PC-9 (cell line): ENCODE data around the gene NME7. TPM values are rescaled to one million over a fixed set of nuclear protein-coding genes. Genes with fewer than 3 reads are reported as not detected.
"Not testable (repeated sequence)": the region's sequence is repeated elsewhere in the genome, so short reads cannot be mapped to it uniquely, and the experiment has no call there.

ENCODE experiments used
- BruUV-seq: library from RNA; stranded (reverse); fragments of 400-500 nt; replicated peaks from 2 replicates; lab custom pipeline; 2021; lab: Mats Ljungman, UMichigan
- CTCF ChIA-PET: fragments of 300-600 bp; sonication (Branson Sonifier 250); formaldehyde crosslinking; loops from one replicate; lab custom pipeline; 2022; ENCODE audit warnings: antibody characterized with exemption; lab: Charles Lee
- POLR2A ChIA-PET: fragments of 300-600 bp; sonication (Branson Sonifier 250); formaldehyde crosslinking; loops from one replicate; lab custom pipeline; 2022; ENCODE audit warnings: antibody characterized with exemption; ENCODE audit not compliant: unreplicated experiment; lab: Charles Lee
- DNase-seq, 2 experiments: peaks; one replicate each; pipeline versions ENCODE4 v3.0.0 to v3.0.0-alpha.2; 2015 to 2022; ENCODE audit warnings: mixed read lengths in 1 of 2
- H2AFZ ChIP-seq: fragments of 200-600 bp; sonication (generic); 2 replicates; pipeline ENCODE4 v1.8.1; 2017; ENCODE audit warnings: antibody characterized with exemption
- H3F3A ChIP-seq: fragments of 200-600 bp; sonication (generic); 2 replicates; pipeline ENCODE4 v1.8.1; 2017; ENCODE audit warnings: antibody characterized with exemption, mild to moderate bottlenecking, low read depth; ENCODE audit not compliant: insufficient read depth
- H3K27ac ChIP-seq: fragments of 200-600 bp; sonication (generic); 2 replicates; pipeline ENCODE4 v1.6.1; 2016; ENCODE audit warnings: mixed run types
- H3K27me3 ChIP-seq: fragments of 200-600 bp; sonication (generic); 2 replicates; pipeline ENCODE4 v1.6.1; 2016; ENCODE audit warnings: low read depth, mixed run types; ENCODE audit not compliant: insufficient read depth
- H3K36me3 ChIP-seq: fragments of 200-600 bp; sonication (generic); 2 replicates; pipeline ENCODE4 v1.6.1; 2016; ENCODE audit warnings: low read depth, mixed run types
- H3K4me1 ChIP-seq: fragments of 200-600 bp; sonication (generic); replicated peaks from 2 replicates; pipeline ENCODE4 v1.6.1; 2016; ENCODE audit warnings: mixed run types; ENCODE audit not compliant: insufficient read depth
- H3K4me2 ChIP-seq: fragments of 200-600 bp; sonication (generic); 2 replicates; pipeline ENCODE4 v1.6.1; 2017; ENCODE audit warnings: mixed run types
- H3K4me3 ChIP-seq: fragments of 200-600 bp; sonication (generic); 2 replicates; pipeline ENCODE4 v1.6.1; 2016; ENCODE audit warnings: mixed run types
- H3K79me2 ChIP-seq: fragments of 200-600 bp; sonication (generic); 2 replicates; pipeline ENCODE4 v1.6.1; 2017; ENCODE audit warnings: low read depth, mixed run types
- H3K9me2 ChIP-seq: fragments of 200-600 bp; sonication (generic); 2 replicates; pipeline ENCODE4 v1.8.1; 2017; ENCODE audit warnings: mild to moderate bottlenecking; ENCODE audit not compliant: insufficient read depth
- H3K9me3 ChIP-seq: fragments of 200-600 bp; sonication (generic); 2 replicates; pipeline ENCODE4 v1.8.1; 2016; ENCODE audit warnings: low read depth; ENCODE audit not compliant: insufficient read depth
- H4K20me1 ChIP-seq: fragments of 200-600 bp; sonication (generic); 2 replicates; pipeline ENCODE4 v1.8.1; 2017; ENCODE audit not compliant: insufficient read depth
- CTCF ChIP-seq: fragments of 200-600 bp; sonication (generic); conservative IDR thresholded peaks from 2 replicates; pipeline ENCODE4 v1.6.1; 2017; ENCODE audit warnings: mixed run types, antibody characterized with exemption, mild to moderate bottlenecking, moderate library complexity
- EZH2 ChIP-seq: fragments of 200-600 bp; sonication (generic); IDR thresholded peaks from 2 replicates; pipeline ENCODE4 v1.8.0; 2017; ENCODE audit warnings: antibody characterized with exemption, low read depth
- intact Hi-C: fragments of 100-400 bp; cut with micrococcal nuclease; formaldehyde crosslinking; loops from one replicate; pipeline ENCODE4 v1.10.0; 2022; ENCODE audit not compliant: unreplicated experiment
- total RNA-seq: library from RNA; stranded (reverse); gene quantifications from 2 replicates; pipeline ENCODE4 v1.2.3, GENCODE V29; 2021

The NME7 gene
- total RNA-seq, 1 experiment from 2014 or later, result 21.4 TPM

- BruUV-seq, result no TSS peak
- Histone ChIP-seq H4K20me1 (no peaks in the 10 kb centered on the region), H3F3A (no peaks in the 10 kb centered on the region), H3K4me3 (no peak overlapping the region), H3K79me2 (no peaks in the 10 kb centered on the region), H3K4me2 (no peak overlapping the region), H3K9me2 (no peaks in the 10 kb centered on the region), H3K36me3 (no peaks in the 10 kb centered on the region), H3K4me1 (no peaks in the 10 kb centered on the region), H2AFZ (no peak overlapping the region), H3K27me3 (no peaks in the 10 kb centered on the region), H3K27ac (no peak overlapping the region), H3K9me3 (no peaks in the 10 kb centered on the region)
- ChIA-PET CTCF (interaction anchor here (0.6 kb wide), 1 partner anchor 893 kb away, joined by 3 read pairs; no protein-coding TSS in a partner anchor), POLR2A (interaction anchor here (0.6 kb wide), 1 partner anchor 14 kb away, joined by 5 read pairs; no protein-coding TSS in a partner anchor)
- TF ChIP-seq EZH2 (no peak), CTCF (no peak)
- intact Hi-C loops, result no loop called here
- no peak for DNase-seq
Observed at GRCh38 chr1:169180174-169180573, 187.4 kb downstream of the NME7 start.

GRCh38 chr1:169179431-169179830 lies 188.2 kb downstream of the NME7 start:
- H3K4me3 ChIP-seq, H2AFZ ChIP-seq, POLR2A ChIA-PET, H3K9me2 ChIP-seq, DNase-seq, intact Hi-C loops, H3K4me1 ChIP-seq, H3K79me2 ChIP-seq, H3K36me3 ChIP-seq, H3K27me3 ChIP-seq, H4K20me1 ChIP-seq, H3K27ac ChIP-seq, BruUV-seq, H3F3A ChIP-seq, H3K4me2 ChIP-seq, H3K9me3 ChIP-seq: not testable (repeated sequence)
- CTCF ChIA-PET, result interaction anchor here (0.6 kb wide), 1 partner anchor 892 kb away, joined by 3 read pairs; no protein-coding TSS in a partner anchor

GRCh38 chr1:169175461-169175860 lies 192.1 kb downstream of the NME7 start:
- no TSS peak for BruUV-seq
- TF ChIP-seq EZH2, result no peak
- no peak for TF ChIP-seq CTCF
- no peaks in the 10 kb centered on the region for H4K20me1 ChIP-seq
- no peaks in the 10 kb centered on the region for H3K9me2 ChIP-seq
- no peak overlapping the region for H3K4me3 ChIP-seq
- no peaks in the 10 kb centered on the region for H3K9me3 ChIP-seq
- ChIA-PET POLR2A (no interaction called here), CTCF (interaction anchor here (0.6 kb wide), 1 partner anchor 827 kb away, joined by 8 read pairs; no protein-coding TSS in a partner anchor)
- H3K36me3 ChIP-seq, result no peaks in the 10 kb centered on the region
- no peaks in the 10 kb centered on the region for H3K27me3 ChIP-seq
- intact Hi-C loops, result no loop called here
- no peaks in the 10 kb centered on the region for H3F3A ChIP-seq
- DNase-seq, result no peak
- H3K4me1 ChIP-seq, result no peaks in the 10 kb centered on the region
- no peaks in the 10 kb centered on the region for H3K79me2 ChIP-seq
- no peak overlapping the region for H3K4me2 ChIP-seq
- no peak overlapping the region for H3K27ac ChIP-seq
- H2AFZ ChIP-seq, result no peak overlapping the region

GRCh38 chr1:169163059-169163458 lies 204.5 kb downstream of the NME7 start:
- Histone ChIP-seq H3K9me2 (no peaks in the 10 kb centered on the region), H3K4me2 (no peak overlapping the region), H3K4me3 (no peak overlapping the region), H4K20me1 (no peaks in the 10 kb centered on the region), H3K27ac (no peak overlapping the region), H2AFZ (no peak overlapping the region), H3K27me3 (no peaks in the 10 kb centered on the region), H3K79me2 (no peaks in the 10 kb centered on the region), H3F3A (no peaks in the 10 kb centered on the region), H3K4me1 (no peaks in the 10 kb centered on the region), H3K9me3 (peaks cover 4% of the 10 kb centered on the region; the same call in 1 of the 2 replicates), H3K36me3 (no peaks in the 10 kb centered on the region)
- ChIA-PET CTCF (no interaction called here), POLR2A (no interaction called here)
- intact Hi-C loops, result no loop called here
- no TSS peak for BruUV-seq
- DNase-seq, result peak in 1 of 2 experiments; percentile 40
- TF ChIP-seq CTCF (no peak), EZH2 (no peak)
